Middle frontal gyrus (tissue), 1 donor: ENCODE data around the gene P3H3.
"Not testable (repeated sequence)": the region's sequence is repeated elsewhere in the genome, so short reads cannot be mapped to it uniquely, and the experiment has no call there.

Experiments
- DNase-seq: peaks from one replicate; pipeline ENCODE4 v3.0.0-alpha.2; 2015; ENCODE audit warnings: low spot score; ENCODE audit errors: extremely low spot score

Gene P3H3

GRCh38 chr12:6888360-6888759 lies 60.2 kb downstream of the P3H3 start:
- no peak for DNase-seq

- not testable (repeated sequence) for DNase-seq
Observed at GRCh38 chr12:6888794-6889193, 60.6 kb downstream of the P3H3 start.
